Embryonic facial prominence (tissue), 1 donor: ENCODE measurements around the gene DNAJC16.

Source experiments
- DNase-seq: peaks from one replicate; pipeline ENCODE4 v3.0.0-alpha.2; 2016; ENCODE audit errors: extremely low spot score

Gene DNAJC16

DNA sequence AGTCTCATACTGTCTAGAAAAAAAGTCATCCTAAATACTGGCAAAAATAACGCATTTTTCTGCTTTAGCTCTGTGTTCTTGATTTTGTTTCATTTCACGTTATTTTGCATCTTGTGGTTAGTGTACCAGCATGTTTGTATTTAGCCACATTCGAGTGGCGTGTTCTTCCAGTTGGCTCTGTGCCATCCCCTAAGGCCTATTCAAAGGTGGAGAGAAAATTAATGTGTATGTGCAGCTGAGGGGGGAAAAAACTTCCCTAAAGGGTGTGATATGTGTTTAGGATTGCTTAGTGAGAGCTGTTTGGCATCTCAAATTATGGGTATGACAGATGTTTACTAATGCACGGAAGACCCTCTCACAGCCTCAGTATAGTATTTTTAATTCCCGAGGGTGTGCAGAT lies 12.1 kb downstream of the DNAJC16 start:
- DNase-seq: no peak

GRCh38 chr1:15540186-15540585 lies 13.5 kb downstream of the DNAJC16 start:
- DNase-seq: no peak

DNA sequence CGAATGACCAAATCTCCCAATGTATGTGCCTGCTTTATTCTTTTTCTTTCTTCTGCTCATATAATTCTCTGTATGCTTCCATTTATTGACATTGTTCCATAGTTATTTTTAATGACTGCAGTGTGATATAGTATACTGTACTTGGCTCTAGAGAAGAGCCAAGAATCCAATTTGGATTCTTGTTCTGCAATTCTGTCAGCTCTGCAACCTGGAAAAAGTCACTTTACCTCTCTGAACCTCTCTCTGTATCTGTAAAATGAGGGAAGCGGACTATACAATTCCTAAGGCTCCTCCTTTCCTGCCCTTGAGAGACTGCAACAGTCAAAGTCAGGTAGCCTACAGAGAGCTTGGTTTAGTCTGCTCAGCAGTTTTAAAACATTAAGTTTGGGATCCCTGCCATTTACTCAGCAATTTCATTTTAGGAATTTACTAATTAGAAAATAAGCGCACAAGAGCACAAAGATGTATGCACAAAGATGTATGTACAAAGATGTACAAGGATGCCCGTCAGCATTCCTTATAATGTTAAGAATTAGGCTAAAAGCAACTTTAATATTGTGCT lies 14.7 kb downstream of the DNAJC16 start:
- no peak for DNase-seq

- no peak for DNase-seq
Observed at GRCh38 chr1:15542388-15543250, 16.0 kb downstream of the DNAJC16 start.

GRCh38 chr1:15543251-15543588 lies 16.6 kb downstream of the DNAJC16 start:
- DNase-seq: no peak

GRCh38 chr1:15543589-15544568 lies 17.2 kb downstream of the DNAJC16 start:
- no peak for DNase-seq

GRCh38 chr1:15546641-15547040 lies 20.0 kb downstream of the DNAJC16 start:
- DNase-seq: no peak

DNA sequence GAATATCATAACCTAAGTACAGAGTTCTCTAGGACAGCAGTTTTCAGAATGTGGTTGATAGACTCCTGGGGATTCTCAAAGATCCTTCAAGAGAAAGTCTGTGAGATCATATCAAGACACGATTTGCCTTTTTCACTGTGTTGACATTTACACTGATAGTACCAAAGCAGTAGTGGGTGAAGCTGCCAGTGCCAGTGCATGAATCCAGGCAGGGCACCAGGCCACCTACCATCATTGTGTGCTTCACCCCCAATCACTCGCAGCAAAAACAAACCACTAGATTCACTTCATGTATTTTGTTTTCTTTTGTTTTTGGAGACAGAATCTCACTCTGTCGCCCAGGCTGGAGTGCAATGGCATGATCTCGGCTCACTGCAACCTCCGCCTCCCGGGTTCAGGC lies 23.9 kb downstream of the DNAJC16 start:
- DNase-seq: no peak

DNA sequence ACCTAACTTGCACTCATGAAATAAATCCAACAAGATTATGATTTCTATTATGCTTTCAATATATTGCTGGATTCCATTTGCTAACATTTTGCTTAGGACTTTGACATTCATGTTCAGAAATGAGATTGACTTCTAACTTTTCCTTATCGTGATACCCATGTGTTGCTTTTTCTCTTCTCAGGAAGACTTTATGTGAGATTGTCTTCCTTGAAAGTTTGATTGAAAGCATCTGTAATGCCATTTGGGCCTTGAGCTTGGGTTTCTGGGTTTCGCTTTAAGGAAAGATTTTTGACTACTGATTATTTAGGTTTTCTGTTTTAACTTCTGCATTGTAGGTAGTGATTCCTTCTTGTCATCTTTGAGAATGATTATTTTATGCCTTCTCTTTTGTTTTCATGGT lies 30.4 kb downstream of the DNAJC16 start:
- DNase-seq: no peak

DNA sequence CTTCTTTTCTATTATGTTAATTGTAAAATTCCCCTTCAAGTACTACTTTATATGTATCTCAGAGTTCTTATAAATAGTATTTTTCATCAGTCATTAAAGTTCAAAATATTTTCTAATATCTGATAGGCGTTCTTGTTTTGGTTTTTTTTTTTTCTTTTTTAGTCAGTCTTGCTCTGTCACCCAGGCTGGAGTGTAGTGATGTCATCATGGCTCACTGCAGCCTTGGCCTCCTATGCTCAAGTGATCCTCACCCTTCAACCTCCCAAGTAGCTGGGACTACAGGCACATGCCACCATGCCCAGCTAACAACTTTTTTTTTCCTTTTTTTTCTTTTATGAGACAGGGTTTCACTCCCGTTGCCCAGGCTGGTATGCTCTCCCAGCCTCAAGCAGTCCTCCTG lies 30.9 kb downstream of the DNAJC16 start:
- no peak for DNase-seq

- DNase-seq: no peak
Observed at GRCh38 chr1:15558516-15558915, 31.9 kb downstream of the DNAJC16 start.

GRCh38 chr1:15559189-15559810 lies 32.7 kb downstream of the DNAJC16 start:
- DNase-seq: no peak

DNA sequence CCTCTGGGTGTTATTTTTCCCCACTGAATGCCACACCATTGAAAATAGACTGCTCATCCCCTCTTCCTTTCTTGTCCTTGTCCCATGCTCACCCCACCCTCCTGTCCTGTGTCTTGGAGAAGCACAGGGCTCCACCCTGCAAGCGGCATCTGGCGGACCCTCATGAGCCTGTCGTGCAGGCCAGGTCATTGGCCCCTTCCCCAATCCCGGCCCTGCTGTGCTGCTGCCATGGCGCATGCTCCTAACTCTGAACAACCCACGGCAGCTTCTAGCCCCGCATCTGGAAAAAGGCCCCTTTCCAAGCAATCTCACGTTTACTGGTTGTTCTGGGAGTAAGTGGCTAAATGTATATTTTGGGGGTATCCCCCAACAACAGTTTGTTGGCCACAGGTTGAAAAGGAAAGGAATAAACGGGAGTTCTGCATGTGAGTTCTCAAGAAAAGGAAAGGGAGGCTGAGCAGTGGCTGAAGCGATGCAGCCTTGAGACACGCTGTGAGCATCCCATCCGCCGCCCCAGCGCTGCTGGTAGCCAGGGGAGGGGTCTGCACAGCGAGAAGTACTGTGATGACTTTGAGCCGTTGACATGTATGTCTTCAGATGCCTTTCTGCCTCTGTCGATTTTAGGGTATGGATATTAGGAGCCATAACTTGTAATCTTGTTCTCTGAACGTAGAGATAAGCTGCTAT lies 41.9 kb downstream of the DNAJC16 start:
- DNase-seq: no peak

DNA sequence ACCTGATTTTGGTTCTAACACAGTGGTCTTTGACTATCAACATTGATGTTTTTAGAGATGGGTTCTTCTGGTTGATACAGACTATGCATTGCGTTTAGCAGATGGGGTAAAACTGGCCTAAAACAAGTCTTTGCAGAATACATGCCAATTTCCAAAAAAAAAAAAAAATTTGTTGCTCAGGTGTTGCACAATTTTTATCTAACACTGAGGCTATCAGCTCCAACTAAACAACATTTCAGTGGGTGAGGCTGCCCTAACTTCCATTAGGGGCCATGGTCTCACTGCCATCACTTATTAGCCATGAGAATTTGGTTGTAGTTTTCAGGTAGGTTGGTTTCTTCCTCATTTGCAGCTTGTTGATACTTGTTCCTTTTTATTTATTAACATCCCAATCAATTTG lies 44.2 kb downstream of the DNAJC16 start:
- DNase-seq: no peak

DNA sequence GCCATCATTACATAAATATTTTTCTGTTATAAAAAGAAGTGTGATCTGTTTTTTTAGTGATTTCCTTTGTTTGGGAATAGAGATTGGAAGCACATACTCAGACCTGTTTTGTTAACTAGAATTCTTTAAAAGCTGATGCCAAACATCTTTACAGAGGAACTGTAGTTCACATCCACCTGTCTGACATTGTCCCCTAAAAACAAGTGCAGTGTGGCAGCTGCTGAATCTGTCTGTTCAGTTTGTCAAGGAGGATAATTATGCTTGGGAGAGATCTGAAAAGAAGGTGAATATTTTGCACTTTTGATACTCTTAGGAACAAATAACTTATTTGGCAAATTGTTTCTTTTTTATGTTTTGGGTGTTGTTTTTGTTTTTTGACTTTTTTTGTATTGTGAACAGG lies 44.6 kb downstream of the DNAJC16 start:
- DNase-seq: no peak

GRCh38 chr1:15573477-15573876 lies 46.8 kb downstream of the DNAJC16 start:
- DNase-seq: no peak

DNA sequence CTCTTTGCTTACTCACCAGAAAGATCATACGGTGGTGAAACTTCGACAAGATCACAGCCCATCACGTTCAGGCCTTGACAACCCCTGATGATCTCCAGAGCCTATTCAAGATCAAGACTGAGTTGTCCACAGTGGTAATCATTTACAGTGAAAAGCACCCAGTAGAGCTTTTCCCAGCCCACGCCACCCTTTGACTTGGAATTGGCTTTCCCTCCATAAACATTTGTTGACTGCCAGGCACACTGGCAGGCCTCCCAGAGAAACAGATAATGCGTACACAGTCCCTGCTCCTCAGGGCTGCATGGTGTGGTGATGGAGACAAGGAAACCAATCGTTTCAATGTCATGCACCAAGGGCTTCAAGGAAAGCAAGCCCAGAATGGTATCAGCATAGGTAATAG lies 48.1 kb downstream of the DNAJC16 start:
- no peak for DNase-seq

GRCh38 chr1:15575549-15576150 lies 49.0 kb downstream of the DNAJC16 start:
- DNase-seq: no peak

- DNase-seq: no peak
Observed at GRCh38 chr1:15577691-15578090, 51.0 kb downstream of the DNAJC16 start.

GRCh38 chr1:15578921-15579682 lies 52.5 kb downstream of the DNAJC16 start:
- DNase-seq: no peak
